GM23338 (cell line): ENCODE results near the gene ITGA1. TPM values are rescaled to one million over a fixed set of nuclear protein-coding genes. Genes with fewer than 3 reads are reported as not detected.

Experiments
- ATAC-seq: fragments of 200-7000 bp; cut with Tn5 transposase; 3 replicates; pipeline ENCODE4 v1.9.1; 2020
- DNase-seq: peaks from one replicate; pipeline ENCODE4 v3.0.0-alpha.2; 2015; ENCODE audit warnings: low spot score
- H2AFZ ChIP-seq: fragments of 200-600 bp; sonication (generic); 2 replicates; pipeline ENCODE4 v1.8.0; 2016; ENCODE audit warnings: antibody characterized with exemption, mild to moderate bottlenecking, moderate library complexity
- H3F3A ChIP-seq: fragments of 200-600 bp; sonication (generic); replicated peaks from 2 replicates; pipeline ENCODE4 v1.8.0; 2017; ENCODE audit warnings: antibody characterized with exemption, mixed run types, low read depth
- H3K27ac ChIP-seq: fragments of 200-600 bp; sonication (generic); 2 replicates; pipeline ENCODE4 v1.6.1; 2016; ENCODE audit warnings: low read depth
- H3K27me3 ChIP-seq: fragments of 200-600 bp; sonication (generic); 2 replicates; pipeline ENCODE4 v1.8.0; 2016; ENCODE audit warnings: mild to moderate bottlenecking, mixed run types, moderate library complexity; ENCODE audit not compliant: insufficient read depth
- H3K36me3 ChIP-seq: fragments of 200-600 bp; sonication (generic); 2 replicates; pipeline ENCODE4 v1.8.0; 2016; ENCODE audit warnings: mild to moderate bottlenecking; ENCODE audit not compliant: insufficient read depth
- H3K4me1 ChIP-seq: fragments of 200-600 bp; sonication (generic); 2 replicates; pipeline ENCODE4 v1.8.0; 2016; ENCODE audit warnings: mild to moderate bottlenecking, moderate library complexity; ENCODE audit not compliant: insufficient read depth
- H3K4me2 ChIP-seq: fragments of 200-600 bp; sonication (generic); 2 replicates; pipeline ENCODE4 v1.7.1; 2017; ENCODE audit warnings: mixed run types
- H3K4me3 ChIP-seq: fragments of 200-600 bp; sonication (generic); 2 replicates; pipeline ENCODE4 v1.6.1; 2016; ENCODE audit warnings: mixed run types
- H3K79me2 ChIP-seq: fragments of 200-600 bp; sonication (generic); replicated peaks from 2 replicates; pipeline ENCODE4 v1.8.0; 2017; ENCODE audit warnings: mild to moderate bottlenecking; ENCODE audit not compliant: insufficient read depth
- H3K9me2 ChIP-seq: fragments of 200-600 bp; sonication (generic); 2 replicates; pipeline ENCODE4 v1.8.0; 2017; ENCODE audit not compliant: insufficient read depth
- H4K20me1 ChIP-seq: fragments of 200-600 bp; sonication (generic); replicated peaks from 2 replicates; pipeline ENCODE4 v1.8.0; 2017; ENCODE audit warnings: mild to moderate bottlenecking; ENCODE audit not compliant: insufficient read depth
- H3K27ac Mint-ChIP-seq: 2 replicates; pipeline ENCODE4 v1.8.0; 2020; ENCODE audit warnings: inconsistent platforms, mild to moderate bottlenecking, moderate library complexity, mixed read lengths
- H3K27me3 Mint-ChIP-seq: 3 replicates; pipeline ENCODE4 v1.8.0; 2022; ENCODE audit warnings: low read depth, mild to moderate bottlenecking, moderate library complexity, mixed read lengths, inconsistent platforms; ENCODE audit not compliant: insufficient read depth, poor library complexity
- H3K36me3 Mint-ChIP-seq: 3 replicates; pipeline ENCODE4 v1.8.0; 2021; ENCODE audit warnings: low read depth, mild to moderate bottlenecking, inconsistent platforms, moderate library complexity, mixed read lengths
- H3K4me1 Mint-ChIP-seq: 3 replicates; pipeline ENCODE4 v1.8.0; 2020; ENCODE audit warnings: mild to moderate bottlenecking, inconsistent platforms, mixed read lengths
- H3K4me3 Mint-ChIP-seq: 3 replicates; pipeline ENCODE4 v1.8.0; 2021; ENCODE audit warnings: moderate library complexity, mild to moderate bottlenecking, inconsistent platforms, mixed read lengths
- H3K9me3 Mint-ChIP-seq: 3 replicates; pipeline ENCODE4 v1.8.0; 2020; ENCODE audit warnings: moderate library complexity, mild to moderate bottlenecking, inconsistent platforms, mixed read lengths
- CREB1 ChIP-seq: fragments of 250-450 bp; sonication (Bioruptor Pico); IDR thresholded peaks from 2 replicates; pipeline ENCODE4 v1.5.0; 2020; ENCODE audit warnings: low read depth, mild to moderate bottlenecking, moderate library complexity
- CTCF ChIP-seq, 2 experiments: fragments of 200-600 bp in 1 of 2; sonication (generic) in 1 of 2; conservative IDR thresholded peaks; 2 replicates each; pipeline versions ENCODE4 v1.5.1 to v1.6.1; 2016 to 2017; ENCODE audit warnings: antibody characterized with exemption in 2 of 2, low read depth in 2 of 2, mild to moderate bottlenecking in 2 of 2, moderate library complexity in 1 of 2
- EZH2phosphoT487 ChIP-seq: fragments of 200-600 bp; sonication (generic); IDR thresholded peaks from one replicate; pipeline ENCODE4 v1.8.1; 2018; ENCODE audit warnings: antibody characterized with exemption; ENCODE audit not compliant: unreplicated experiment
- STAT1 ChIP-seq: IDR thresholded peaks from one replicate; pipeline ENCODE4 v1.6.1; 2016; ENCODE audit warnings: antibody characterized with exemption; ENCODE audit not compliant: unreplicated experiment
- ZNF331 ChIP-seq: fragments of 250-450 bp; sonication (Bioruptor Pico); IDR thresholded peaks from 2 replicates; pipeline ENCODE4 v1.5.0; 2020; ENCODE audit warnings: low read depth, mild to moderate bottlenecking, moderate library complexity
- ZNF462 ChIP-seq: fragments of 250-450 bp; sonication (Bioruptor Pico); IDR thresholded peaks from 2 replicates; pipeline ENCODE4 v1.5.0; 2020; ENCODE audit warnings: mild to moderate bottlenecking, moderate library complexity
- polyA plus RNA-seq: library from polyadenylated mRNA; unstranded; fragments of >200 nt; fragmentation: Nextera tagmentation; extraction: Ambion mirVana; gene quantifications from 2 replicates; pipeline ENCODE4 v1.2.1, GENCODE V29; 2016
- total RNA-seq: library from RNA; depleted of rRNA; stranded (reverse); fragments of >200 nt; shearing (Covaris generic); gene quantifications from 2 replicates; pipeline ENCODE4 v1.2.3, GENCODE V29; 2014

Gene ITGA1
- total and polyA plus RNA-seq, 2 experiments from 2014 or later = 1.8 to 4.9 TPM

GRCh38 chr5:52952483-52952882 is 164.8 kb downstream of the ITGA1 start:
- Mint-ChIP-seq H3K4me3 (no peak overlapping the region), H3K27ac (no peak overlapping the region), H3K27me3 (peaks cover under 1% of the 10 kb centered on the region), H3K36me3 (no peaks in the 10 kb centered on the region), H3K4me1 (peaks cover 15% of the 10 kb centered on the region), H3K9me3 (no peaks in the 10 kb centered on the region)
- no peak overlapping the region for H3K4me3 ChIP-seq
- H3K27ac ChIP-seq = no peak overlapping the region
- no peak overlapping the region for H3K4me2 ChIP-seq
- no peaks in the 10 kb centered on the region for H3K36me3 ChIP-seq
- H3K79me2 ChIP-seq = no peaks in the 10 kb centered on the region
- DNase-seq (no peak), ATAC-seq (no peak)
- peaks cover 9% of the 10 kb centered on the region; the same call in 1 of the 2 replicates for H3K4me1 ChIP-seq
- no peaks in the 10 kb centered on the region for H3K9me2 ChIP-seq
- H4K20me1 ChIP-seq = no peaks in the 10 kb centered on the region
- H3K27me3 ChIP-seq = no peaks in the 10 kb centered on the region
- H2AFZ ChIP-seq = no peak overlapping the region
- no peaks in the 10 kb centered on the region for H3F3A ChIP-seq
- TF ChIP-seq CTCF (conservative IDR thresholded peaks at IDR 0.05; ENCODE audit: low read depth in 2 of 2) = no peak
- no peak for TF ChIP-seq ZNF462 (CRISPR knock-in tag)
- no peak for TF ChIP-seq STAT1
- no peak for TF ChIP-seq CREB1 (CRISPR knock-in tag)
- TF ChIP-seq ZNF331 (CRISPR knock-in tag) = no peak
- no peak for TF ChIP-seq EZH2phosphoT487
